CD4-positive, alpha-beta T cell treated with Interferon gamma for 1 hour (primary cell): ENCODE measurements around the gene SGO2.
A peak's percentile ranks its signal among the peaks of the same experiment; 100 is the strongest.

Source experiments
- DNase-seq: peaks from one replicate; pipeline ENCODE4 v3.0.0-alpha.2; 2020

Gene SGO2

GRCh38 chr2:200525882-200526651, at the start of gene SGO2:
Gene SGO2 (plus strand): TSS chr2:200526207. CDS start chr2:200532976, 6,769 bp downstream.
- DNase-seq: peak; percentile 93

GRCh38 chr2:200476836-200477235, 49.2 kb upstream of the SGO2 start:
- DNase-seq: no peak

- DNase-seq: no peak
Observed at GRCh38 chr2:200477667-200478131, 48.3 kb upstream of the SGO2 start.

- no peak for DNase-seq
Observed at GRCh38 chr2:200479692-200480265, 46.2 kb upstream of the SGO2 start.

- DNase-seq: no peak
Observed at GRCh38 chr2:200482194-200482593, 43.8 kb upstream of the SGO2 start.

GRCh38 chr2:200483729-200484198, 42.2 kb upstream of the SGO2 start:
- peak; percentile 5 for DNase-seq

GRCh38 chr2:200484934-200485333, 41.1 kb upstream of the SGO2 start:
- no peak for DNase-seq

- DNase-seq: no peak
Observed at GRCh38 chr2:200486529-200486928, 39.5 kb upstream of the SGO2 start.

- no peak for DNase-seq
Observed at GRCh38 chr2:200488169-200488568, 37.8 kb upstream of the SGO2 start.

GRCh38 chr2:200490001-200490400, 36.0 kb upstream of the SGO2 start:
- no peak for DNase-seq

GRCh38 chr2:200492656-200493055, 33.4 kb upstream of the SGO2 start:
- no peak for DNase-seq

GRCh38 chr2:200494048-200494447, 32.0 kb upstream of the SGO2 start:
- no peak for DNase-seq

- no peak for DNase-seq
Observed at GRCh38 chr2:200496696-200497095, 29.3 kb upstream of the SGO2 start.

- DNase-seq: no peak
Observed at GRCh38 chr2:200498402-200499162, 27.4 kb upstream of the SGO2 start.

GRCh38 chr2:200502196-200502595, 23.8 kb upstream of the SGO2 start:
- DNase-seq: no peak

GRCh38 chr2:200506679-200507078, 19.3 kb upstream of the SGO2 start:
- no peak for DNase-seq

- DNase-seq: no peak
Observed at GRCh38 chr2:200507179-200507578, 18.8 kb upstream of the SGO2 start.

GRCh38 chr2:200509235-200509611, 16.8 kb upstream of the SGO2 start:
- DNase-seq: no peak

- DNase-seq: peak; percentile 87
Observed at GRCh38 chr2:200509612-200510433, 16.2 kb upstream of the SGO2 start, which contains the start of gene KCTD18. Gene KCTD18 (minus strand): TSS chr2:200510068. CDS start chr2:200507016, 3,052 bp downstream.

- DNase-seq: no peak
Observed at GRCh38 chr2:200515155-200515554, 10.9 kb upstream of the SGO2 start.

- DNase-seq: no peak
Observed at GRCh38 chr2:200523158-200523557, 2.8 kb upstream of the SGO2 start.

GRCh38 chr2:200523604-200524003, 2.4 kb upstream of the SGO2 start:
- DNase-seq: no peak

- no peak for DNase-seq
Observed at GRCh38 chr2:200525066-200525465, 941 bp upstream of the SGO2 start.
